ENCODE measurements around the gene FAM149A. TPM values are rescaled to one million over a fixed set of nuclear protein-coding genes. Genes with fewer than 3 reads are reported as not detected.

Gene FAM149A
- total and polyA plus RNA-seq, 10 donors, result 0.61 to 7.3 (median 3.2) TPM

- H3K4me1 ChIP-seq, result peaks cover 0 to 44% (median 17%) of the 10 kb centered on the region in 6 donors
- H3K4me3 ChIP-seq, result no peak overlapping the region
- TF ChIP-seq, protein P1, sequence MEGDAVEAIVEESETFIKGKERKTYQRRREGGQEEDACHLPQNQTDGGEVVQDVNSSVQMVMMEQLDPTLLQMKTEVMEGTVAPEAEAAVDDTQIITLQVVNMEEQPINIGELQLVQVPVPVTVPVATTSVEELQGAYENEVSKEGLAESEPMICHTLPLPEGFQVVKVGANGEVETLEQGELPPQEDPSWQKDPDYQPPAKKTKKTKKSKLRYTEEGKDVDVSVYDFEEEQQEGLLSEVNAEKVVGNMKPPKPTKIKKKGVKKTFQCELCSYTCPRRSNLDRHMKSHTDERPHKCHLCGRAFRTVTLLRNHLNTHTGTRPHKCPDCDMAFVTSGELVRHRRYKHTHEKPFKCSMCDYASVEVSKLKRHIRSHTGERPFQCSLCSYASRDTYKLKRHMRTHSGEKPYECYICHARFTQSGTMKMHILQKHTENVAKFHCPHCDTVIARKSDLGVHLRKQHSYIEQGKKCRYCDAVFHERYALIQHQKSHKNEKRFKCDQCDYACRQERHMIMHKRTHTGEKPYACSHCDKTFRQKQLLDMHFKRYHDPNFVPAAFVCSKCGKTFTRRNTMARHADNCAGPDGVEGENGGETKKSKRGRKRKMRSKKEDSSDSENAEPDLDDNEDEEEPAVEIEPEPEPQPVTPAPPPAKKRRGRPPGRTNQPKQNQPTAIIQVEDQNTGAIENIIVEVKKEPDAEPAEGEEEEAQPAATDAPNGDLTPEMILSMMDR (IDR thresholded peaks at IDR 0.05 in 8 of 11, conservative IDR thresholded peaks at IDR 0.05 in 3 of 11), result no peak
- no peak for TF ChIP-seq POLR2A (IDR thresholded peaks at IDR 0.05)
- TF ChIP-seq POLR2AphosphoS5 (IDR thresholded peaks at IDR 0.05), result no peak
- no peak overlapping the region for H3K27ac ChIP-seq
- no peaks in the 10 kb centered on the region for H3K27me3 ChIP-seq (replicated peaks in 1 of 7)
- peak; percentile 39 for DNase-seq
- WGBS, 5 donors, result 95 to 99% (median 96%) methylated on average over 10 of the region's 10 CpGs
- H3K36me3 ChIP-seq, result no peaks in the 10 kb centered on the region
- H3K9me3 ChIP-seq, result no peaks in the 10 kb centered on the region
- intact Hi-C loops (cut with DNase I; ENCODE audit: low total_unique reads), result loop anchor here (5.0 kb wide), 1 partner anchor 65 kb away; no protein-coding TSS in a partner anchor
These were observed 32.0 kb upstream of the FAM149A start for GRCh38 chr4:186072516-186072915.

DNA sequence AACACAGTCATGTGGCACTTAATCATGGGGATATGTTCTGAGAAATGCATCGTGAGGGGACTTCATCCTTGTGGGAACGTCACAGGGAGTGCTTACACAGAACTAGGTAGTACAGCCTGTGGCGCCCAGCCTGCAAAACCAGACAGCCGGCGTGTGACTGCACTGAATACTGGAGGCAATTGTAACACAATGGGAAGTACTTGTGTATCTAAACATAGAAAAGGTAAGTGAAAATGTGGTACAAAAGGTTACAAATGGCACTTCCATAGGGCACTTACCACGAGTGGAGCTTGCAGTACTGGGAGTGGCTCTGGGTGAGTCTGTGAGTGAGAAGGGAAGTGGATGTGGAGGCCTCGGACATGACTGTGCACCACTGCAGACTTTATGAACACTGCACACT lies 30.3 kb upstream of the FAM149A start:
- 56 to 69% (median 64%) methylated on average over 7 of the region's 7 CpGs for WGBS, 5 donors
- no peaks in the 10 kb centered on the region for H3K27me3 ChIP-seq (replicated peaks in 1 of 7)
- H3K9me3 ChIP-seq, result no peaks in the 10 kb centered on the region
- H3K27ac ChIP-seq, result peak overlapping the region in 3 of 8 donors; percentile 5 to 43 (median 29)
- H3K36me3 ChIP-seq, result no peaks in the 10 kb centered on the region
- intact Hi-C loops (cut with DNase I; ENCODE audit: low total_unique reads), result loop anchor here (5.0 kb wide), 1 partner anchor 63 kb away; no protein-coding TSS in a partner anchor
- H3K4me3 ChIP-seq, result no peak overlapping the region
- peak; percentile 73 for DNase-seq
- H3K4me1 ChIP-seq, result peaks cover 0 to 28% (median 8%) of the 10 kb centered on the region in 6 donors
- TF ChIP-seq POLR2AphosphoS5 (IDR thresholded peaks at IDR 0.05) (no peak), POLR2A (IDR thresholded peaks at IDR 0.05) (no peak)
- TF ChIP-seq, protein P1 (IDR thresholded peaks at IDR 0.05 in 8 of 11, conservative IDR thresholded peaks at IDR 0.05 in 3 of 11), result no peak

DNA sequence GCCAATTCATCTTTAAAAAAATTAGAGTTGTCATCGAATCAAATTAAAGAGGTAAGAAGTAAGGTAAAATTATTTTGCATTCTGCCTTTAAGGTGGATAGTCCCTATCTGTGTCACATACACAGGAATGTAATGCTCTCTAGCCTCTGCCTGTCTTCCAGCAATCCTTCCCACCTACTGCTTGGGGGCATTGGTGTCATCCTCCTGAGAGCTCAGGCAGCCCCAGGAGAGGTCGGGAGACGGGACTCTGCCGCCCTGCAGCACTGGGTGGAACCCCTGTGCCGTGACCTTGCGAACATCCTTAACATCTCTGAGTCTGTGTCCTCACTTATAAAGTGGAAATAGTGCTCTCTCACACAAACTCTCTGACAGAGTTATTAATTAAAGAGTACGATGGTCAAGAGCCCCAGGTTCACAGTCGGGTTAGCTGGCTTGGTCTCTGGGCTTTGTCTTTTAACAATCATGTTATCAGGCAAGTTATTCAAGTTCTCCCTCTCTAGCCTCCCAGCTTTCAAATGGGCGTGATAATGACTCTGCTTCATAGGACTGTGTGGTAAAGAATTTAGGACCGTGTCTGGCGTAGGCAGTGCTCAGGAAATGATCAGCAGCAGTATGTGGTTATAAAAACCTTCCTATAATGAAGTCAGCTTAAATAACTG lies 25.4 kb upstream of the FAM149A start:
- no peak overlapping the region for H3K27ac ChIP-seq
- H3K4me3 ChIP-seq, result no peak overlapping the region
- TF ChIP-seq, protein P1 (IDR thresholded peaks at IDR 0.05 in 8 of 11, conservative IDR thresholded peaks at IDR 0.05 in 3 of 11), result no peak
- no peak for TF ChIP-seq POLR2AphosphoS5 (IDR thresholded peaks at IDR 0.05)
- no peak for DNase-seq
- H3K27me3 ChIP-seq (replicated peaks in 1 of 7), result no peaks in the 10 kb centered on the region
- peaks cover 0 to 21% (median 0%) of the 10 kb centered on the region in 6 donors for H3K36me3 ChIP-seq
- intact Hi-C loops (cut with DNase I; ENCODE audit: low total_unique reads), result no loop called here
- H3K4me1 ChIP-seq, result peaks cover 0 to 9% (median 0%) of the 10 kb centered on the region in 6 donors
- WGBS, 5 donors, result 48 to 74% (median 71%) methylated on average over 11 of the region's 11 CpGs
- H3K9me3 ChIP-seq, result no peaks in the 10 kb centered on the region

DNA sequence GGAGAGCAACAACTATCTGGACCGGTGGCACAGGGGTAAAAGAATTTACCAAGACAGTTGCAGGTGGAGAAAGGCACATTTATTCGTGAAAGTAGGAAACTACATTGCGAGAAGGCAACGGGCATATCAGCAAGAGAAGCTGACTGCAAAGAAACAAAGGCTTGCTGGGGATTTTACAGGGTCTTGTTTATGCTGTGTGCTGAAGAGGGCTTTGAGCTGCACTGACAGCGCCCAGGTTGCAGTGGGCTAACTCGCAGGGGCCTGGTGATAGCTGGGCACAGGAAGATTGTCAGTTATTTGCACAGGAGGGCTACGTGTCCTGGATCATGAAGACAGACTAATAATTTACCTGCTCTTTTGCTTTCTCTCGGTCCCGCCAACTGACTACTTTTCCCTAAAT lies 24.8 kb upstream of the FAM149A start:
- H3K27ac ChIP-seq, result no peak overlapping the region
- peaks cover 0 to 6% (median 0%) of the 10 kb centered on the region in 6 donors for H3K4me1 ChIP-seq
- WGBS, 5 donors, result 80 to 94% (median 89%) methylated on average over 9 of the region's 9 CpGs
- no peaks in the 10 kb centered on the region for H3K9me3 ChIP-seq
- TF ChIP-seq, protein P1 (IDR thresholded peaks at IDR 0.05 in 8 of 11, conservative IDR thresholded peaks at IDR 0.05 in 3 of 11), result no peak
- TF ChIP-seq POLR2AphosphoS5 (IDR thresholded peaks at IDR 0.05) (no peak), POLR2A (IDR thresholded peaks at IDR 0.05) (no peak)
- DNase-seq, result no peak
- intact Hi-C loops (cut with DNase I; ENCODE audit: low total_unique reads), result no loop called here
- peaks cover 0 to 21% (median 0%) of the 10 kb centered on the region in 6 donors for H3K36me3 ChIP-seq
- H3K27me3 ChIP-seq (replicated peaks in 1 of 7), result no peaks in the 10 kb centered on the region
- H3K4me3 ChIP-seq, result no peak overlapping the region

Measured in spleen (tissue), 11 donors.